HK-2 (cell line): ENCODE results near the gene CACNA1B.
"Not testable (repeated sequence)": the region's sequence is repeated elsewhere in the genome, so short reads cannot be mapped to it uniquely, and the experiment has no call there.

Experiments used
- DNase-seq: peaks from one replicate; pipeline ENCODE4 v3.0.0-alpha.2; 2018; ENCODE audit not compliant: unreplicated experiment

CACNA1B gene

GRCh38 chr9:137889966-137890365 lies 12.4 kb downstream of the CACNA1B start:
- DNase-seq = not testable (repeated sequence)

- DNase-seq = not testable (repeated sequence)
Measured at GRCh38 chr9:137890768-137891587, 13.4 kb downstream of the CACNA1B start.

- DNase-seq = no peak
Measured at GRCh38 chr9:137891588-137892423, 14.2 kb downstream of the CACNA1B start.

- DNase-seq = no peak
Measured at GRCh38 chr9:137892424-137893191, 15.0 kb downstream of the CACNA1B start.

- no peak for DNase-seq
Measured at GRCh38 chr9:137893670-137894069, 16.1 kb downstream of the CACNA1B start.

DNA sequence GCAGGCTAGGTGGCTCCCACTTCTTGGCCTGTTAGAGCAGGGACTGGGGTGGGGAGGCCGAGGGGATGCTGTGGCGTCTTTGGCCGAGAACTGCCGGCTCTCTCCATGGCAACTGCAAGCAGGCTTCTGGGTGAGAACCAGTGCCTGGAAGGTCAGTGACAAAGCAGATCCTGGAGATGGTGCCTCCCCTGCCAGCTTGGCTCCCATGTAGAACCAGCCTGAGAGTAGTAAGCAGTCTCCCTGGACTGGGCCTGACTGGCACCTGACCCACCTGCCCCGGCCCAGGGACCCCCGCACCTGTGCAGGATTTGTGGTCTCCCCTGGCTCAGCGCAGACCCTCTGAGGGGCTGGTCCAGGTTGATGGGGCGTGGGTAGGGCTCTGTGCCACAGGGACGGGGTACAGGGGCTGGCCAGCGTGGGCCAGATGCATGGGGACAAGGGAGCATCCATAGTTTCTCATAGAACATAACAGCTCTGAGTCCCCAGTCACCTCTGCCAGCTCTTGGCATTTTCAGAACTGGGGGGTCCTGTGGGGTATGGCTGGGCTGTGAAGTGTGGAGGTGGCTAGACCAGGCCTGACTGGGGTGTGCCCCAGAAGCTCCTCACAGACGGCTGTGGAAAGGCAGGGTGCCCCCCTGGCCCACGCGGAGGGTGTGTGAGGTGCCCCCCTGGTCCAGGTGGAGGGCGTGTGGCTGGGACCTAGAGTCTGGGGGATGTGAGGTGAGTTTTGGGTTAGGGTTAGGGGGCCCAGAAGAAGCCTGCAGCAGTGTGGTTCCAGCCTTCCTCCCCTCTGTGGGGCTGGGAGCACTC lies 22.2 kb downstream of the CACNA1B start:
- no peak for DNase-seq

DNA sequence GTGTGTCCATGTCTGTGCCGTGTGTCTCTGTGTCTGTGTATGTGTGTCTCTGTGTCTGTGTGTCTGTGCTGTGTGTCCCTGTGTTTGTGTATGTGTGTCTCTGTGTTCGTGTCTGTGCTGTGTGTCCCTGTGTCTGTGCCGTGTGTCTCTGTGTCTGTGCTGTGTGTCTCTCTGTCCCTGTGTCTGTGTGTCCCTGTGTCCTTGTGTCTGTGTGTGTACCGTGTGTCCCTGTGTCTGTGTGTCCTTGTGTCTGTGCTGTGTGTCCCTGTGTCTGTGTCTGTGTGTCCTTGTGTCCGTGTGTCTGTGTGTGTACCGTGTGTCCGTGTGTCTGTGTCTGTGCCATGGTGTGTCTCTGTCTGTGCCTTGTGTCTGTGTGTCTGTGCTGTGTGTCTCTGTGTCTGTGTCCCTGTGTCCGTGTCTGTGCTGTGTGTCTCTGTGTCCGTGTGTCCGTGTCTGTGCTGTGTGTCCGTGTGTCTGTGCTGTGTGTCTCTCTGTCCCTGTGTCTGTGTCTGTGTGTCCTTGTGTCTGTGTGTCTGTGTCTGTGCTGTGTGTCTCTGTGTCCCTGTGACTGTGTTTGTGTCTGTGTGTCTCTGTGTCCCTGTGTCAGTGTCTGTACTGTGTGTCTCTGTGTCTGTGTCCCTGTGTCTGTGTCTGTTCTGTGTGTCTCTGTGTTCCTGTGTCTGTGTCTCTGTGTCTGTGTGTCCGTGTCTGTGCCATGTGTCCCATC lies 23.2 kb downstream of the CACNA1B start:
- DNase-seq = no peak

GRCh38 chr9:137902646-137903045 lies 25.1 kb downstream of the CACNA1B start:
- DNase-seq = no peak

- DNase-seq = no peak
Measured at GRCh38 chr9:137905740-137906139, 28.2 kb downstream of the CACNA1B start.

DNA sequence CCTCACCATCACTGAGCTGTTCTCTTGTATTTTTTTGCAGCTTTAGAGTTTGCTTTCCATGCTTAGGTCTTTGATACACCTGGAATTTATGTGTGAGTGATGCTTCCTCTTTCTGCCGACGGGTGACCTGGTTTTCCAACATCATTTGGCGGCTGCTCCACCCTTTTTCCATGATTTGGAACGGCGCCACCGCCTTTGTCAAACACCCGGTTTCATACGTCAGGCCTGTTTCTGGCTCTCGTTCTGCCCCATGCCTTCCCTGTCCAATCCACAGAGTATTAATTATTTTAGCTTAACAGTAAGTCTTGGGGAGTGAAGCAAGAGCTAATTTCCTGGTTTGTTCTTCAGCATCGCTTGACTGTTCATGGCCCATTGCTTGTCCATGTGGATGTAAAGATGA lies 30.2 kb downstream of the CACNA1B start:
- DNase-seq = no peak

DNA sequence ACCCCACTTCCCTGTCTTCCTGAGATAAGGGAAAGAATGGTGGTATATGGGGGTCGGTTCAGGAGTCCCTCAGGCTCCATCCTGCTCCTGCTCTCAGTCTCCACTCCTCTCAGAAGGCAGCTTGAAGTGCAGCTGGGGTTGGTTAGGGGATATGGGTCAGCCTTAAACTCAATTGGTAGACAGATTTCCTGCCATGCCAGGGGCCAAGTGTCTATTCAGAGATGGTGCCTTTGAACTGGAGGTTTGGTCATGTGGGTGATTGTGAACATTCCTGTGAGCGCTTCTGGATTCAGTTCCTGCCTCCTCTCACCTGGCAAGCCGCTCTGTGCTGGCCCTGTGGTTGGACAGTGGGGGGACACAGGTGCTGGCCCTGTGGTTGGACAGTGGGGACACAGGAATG lies 35.1 kb downstream of the CACNA1B start:
- DNase-seq = no peak

DNA sequence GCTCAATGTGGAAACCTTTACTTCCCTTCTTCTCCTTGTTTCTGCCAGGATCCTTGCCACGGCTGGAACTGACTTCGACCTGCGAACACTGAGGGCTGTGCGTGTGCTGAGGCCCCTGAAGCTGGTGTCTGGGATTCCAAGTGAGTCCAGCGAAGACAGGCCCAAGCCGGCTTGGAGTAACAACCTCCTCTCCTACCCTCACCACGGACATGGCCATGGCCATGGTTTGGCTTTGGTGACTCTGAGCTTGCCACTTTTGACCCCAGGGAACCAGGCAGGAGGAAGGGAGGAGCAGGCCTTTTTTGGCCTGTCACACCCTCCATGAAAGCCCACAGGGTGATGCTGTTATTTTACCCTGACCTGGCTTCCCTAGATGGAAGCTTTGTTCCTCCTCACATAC lies 35.5 kb downstream of the CACNA1B start:
- DNase-seq = no peak

DNA sequence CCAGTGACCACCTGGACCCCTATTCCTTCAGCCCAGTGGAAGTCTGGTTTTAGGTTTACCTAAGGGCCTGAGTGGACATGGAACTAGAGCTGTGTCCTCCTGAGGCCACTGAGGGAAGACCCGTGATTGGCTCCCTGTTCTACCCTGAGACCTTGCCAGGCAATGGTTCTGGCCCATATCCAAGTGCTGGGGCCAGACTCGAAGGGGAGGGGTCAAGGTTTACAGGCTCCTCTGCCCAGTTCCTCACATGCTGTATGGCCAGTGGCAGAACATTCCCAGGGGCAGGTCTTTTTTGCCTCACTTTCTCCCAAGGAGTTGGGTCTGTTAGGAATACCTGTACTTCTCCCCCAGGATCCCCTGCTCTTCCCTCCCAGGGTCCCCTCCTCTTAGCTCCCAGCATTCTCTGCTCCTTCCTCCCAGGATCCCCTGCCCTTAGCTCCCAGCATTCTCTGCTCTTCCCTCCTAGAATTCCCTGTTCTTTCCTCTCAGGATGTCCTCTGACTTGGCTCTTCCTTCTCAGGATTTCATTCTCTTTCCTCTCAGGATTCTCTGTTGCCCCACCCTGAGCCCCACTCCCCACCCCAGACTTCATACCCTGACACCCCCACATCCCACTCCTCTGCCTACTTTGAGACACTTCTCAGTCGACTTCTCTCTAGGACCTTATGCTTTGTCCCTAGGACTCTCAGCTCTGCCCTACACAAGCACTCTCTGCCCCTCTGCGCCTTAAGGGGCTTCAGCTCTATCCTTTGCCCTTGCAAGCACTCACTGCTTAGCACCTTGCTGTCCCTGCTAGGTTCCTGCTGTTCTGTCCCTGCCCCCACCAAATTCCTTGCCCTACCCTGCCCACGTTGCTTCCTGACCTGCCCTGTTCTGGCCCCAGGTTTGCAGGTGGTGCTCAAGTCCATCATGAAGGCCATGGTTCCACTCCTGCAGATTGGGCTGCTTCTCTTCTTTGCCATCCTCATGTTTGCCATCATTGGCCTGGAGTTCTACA lies 36.5 kb downstream of the CACNA1B start:
- no peak for DNase-seq

GRCh38 chr9:137916540-137916939 lies 39.0 kb downstream of the CACNA1B start:
- no peak for DNase-seq

DNA sequence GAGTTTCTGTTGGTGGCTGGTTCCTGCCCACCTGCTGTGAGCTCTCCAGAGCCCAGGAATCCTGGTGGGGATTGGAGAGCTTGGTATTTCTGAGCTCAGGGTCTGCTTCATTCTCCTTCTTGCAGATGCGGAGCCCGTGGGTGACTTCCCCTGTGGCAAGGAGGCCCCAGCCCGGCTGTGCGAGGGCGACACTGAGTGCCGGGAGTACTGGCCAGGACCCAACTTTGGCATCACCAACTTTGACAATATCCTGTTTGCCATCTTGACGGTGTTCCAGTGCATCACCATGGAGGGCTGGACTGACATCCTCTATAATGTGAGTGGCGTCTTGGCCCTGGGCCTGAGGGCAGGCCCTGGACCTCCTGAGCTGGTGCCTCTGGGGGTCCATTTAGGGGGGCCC lies 39.5 kb downstream of the CACNA1B start:
- no peak for DNase-seq

DNA sequence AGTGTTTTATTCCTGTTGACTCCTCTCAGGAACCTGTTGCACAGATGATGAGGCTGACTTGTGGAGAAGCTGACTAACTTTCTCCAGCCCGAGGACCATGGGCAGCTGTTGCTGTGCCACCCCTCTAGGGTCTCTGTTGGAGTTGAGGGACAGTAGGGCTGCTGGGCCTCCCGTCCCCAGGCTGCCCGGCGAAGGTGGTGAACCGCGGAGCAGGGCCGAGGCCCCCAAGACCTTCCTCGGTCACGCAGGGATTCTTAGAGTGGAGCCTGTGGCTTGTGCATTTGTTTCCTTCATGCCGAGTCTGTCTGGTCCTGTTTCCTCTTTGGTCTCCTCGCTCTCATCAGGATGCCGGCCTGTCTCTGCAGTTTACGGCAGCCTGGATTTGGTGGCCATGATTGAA lies 40.2 kb downstream of the CACNA1B start:
- no peak for DNase-seq

GRCh38 chr9:137918331-137919094 lies 40.9 kb downstream of the CACNA1B start:
- DNase-seq = no peak

DNA sequence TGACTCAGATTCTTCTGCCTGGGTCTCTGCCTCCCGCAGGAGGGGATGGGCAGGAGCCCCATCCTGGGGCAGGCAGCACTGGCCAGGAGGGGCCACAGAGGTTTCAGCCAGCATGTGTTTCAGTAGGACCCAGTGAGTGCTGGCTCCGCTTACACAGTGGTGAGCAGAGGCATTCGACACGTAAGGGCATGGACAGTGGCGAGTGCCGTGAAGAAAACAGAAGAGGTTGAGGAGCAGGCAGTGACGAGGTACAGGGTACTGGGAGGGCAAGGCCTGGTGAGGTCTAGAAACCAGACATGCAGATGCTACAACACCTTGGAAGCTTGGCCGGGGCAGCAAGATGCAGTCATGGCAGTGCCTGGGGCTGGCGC lies 41.5 kb downstream of the CACNA1B start:
- no peak for DNase-seq

- DNase-seq = no peak
Measured at GRCh38 chr9:137919649-137920141, 42.1 kb downstream of the CACNA1B start.
